DOHH2 (cell line): ENCODE results near the gene ALDH1L1.

Experiments used
- CTCF ChIP-seq: fragments of 200-600 bp; sonication (generic); IDR thresholded peaks from one replicate; pipeline ENCODE4 v1.5.1; 2014; ENCODE audit warnings: antibody characterized with exemption, mild to moderate bottlenecking, low read depth, low read length; ENCODE audit not compliant: poor library complexity, severe bottlenecking
- EZH2phosphoT487 ChIP-seq: fragments of 200-600 bp; sonication (generic); IDR thresholded peaks from 2 replicates; pipeline ENCODE4 v1.6.1; 2017; ENCODE audit warnings: borderline replicate concordance, mild to moderate bottlenecking, antibody characterized with exemption, low read length, moderate library complexity, mixed read lengths

GRCh38 chr3:126125781-126126251, 54.6 kb downstream of the ALDH1L1 start:
- TF ChIP-seq CTCF (no peak), EZH2phosphoT487 (no peak)
